ENCODE measurements around the gene MADCAM1.

- TF ChIP-seq CTCF (conservative IDR thresholded peaks at IDR 0.05; ENCODE audit: low read length) (no peak), EZH2phosphoT487 (IDR thresholded peaks at IDR 0.05; ENCODE audit: borderline replicate concordance) (no peak)
These were observed 1.7 kb downstream of the MADCAM1 start for GRCh38 chr19:497869-498510.
